GM18520 (cell line): ENCODE results near the gene SDHC.
"Not testable (repeated sequence)": the region's sequence is repeated elsewhere in the genome, so short reads cannot be mapped to it uniquely, and the experiment has no call there.

Experiments
- ATAC-seq: cut with Tn5 transposase; IDR thresholded peaks from one replicate; pipeline ENCODE4 v1.9.1; 2021; ENCODE audit not compliant: unreplicated experiment

The SDHC gene

DNA sequence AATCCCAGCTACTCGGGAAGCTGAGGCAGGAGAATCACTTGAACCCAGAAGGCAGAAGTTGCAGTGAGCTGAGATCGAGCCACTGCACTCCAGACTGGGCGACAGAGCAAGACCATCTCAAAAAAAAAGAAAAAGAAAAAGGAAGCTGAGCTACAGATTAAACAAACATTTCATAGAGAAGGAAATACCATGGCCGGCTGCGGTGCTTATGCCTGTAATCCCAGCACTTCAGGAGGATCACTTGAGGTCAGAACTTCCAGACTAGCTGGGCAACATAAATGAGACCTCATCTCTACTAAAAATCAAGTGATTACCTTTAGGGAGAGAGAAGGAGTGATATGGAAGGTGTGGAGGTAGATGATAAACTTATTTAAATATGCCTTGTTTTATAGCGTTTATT is 67.5 kb downstream of the SDHC start:
- ATAC-seq, result no peak

DNA sequence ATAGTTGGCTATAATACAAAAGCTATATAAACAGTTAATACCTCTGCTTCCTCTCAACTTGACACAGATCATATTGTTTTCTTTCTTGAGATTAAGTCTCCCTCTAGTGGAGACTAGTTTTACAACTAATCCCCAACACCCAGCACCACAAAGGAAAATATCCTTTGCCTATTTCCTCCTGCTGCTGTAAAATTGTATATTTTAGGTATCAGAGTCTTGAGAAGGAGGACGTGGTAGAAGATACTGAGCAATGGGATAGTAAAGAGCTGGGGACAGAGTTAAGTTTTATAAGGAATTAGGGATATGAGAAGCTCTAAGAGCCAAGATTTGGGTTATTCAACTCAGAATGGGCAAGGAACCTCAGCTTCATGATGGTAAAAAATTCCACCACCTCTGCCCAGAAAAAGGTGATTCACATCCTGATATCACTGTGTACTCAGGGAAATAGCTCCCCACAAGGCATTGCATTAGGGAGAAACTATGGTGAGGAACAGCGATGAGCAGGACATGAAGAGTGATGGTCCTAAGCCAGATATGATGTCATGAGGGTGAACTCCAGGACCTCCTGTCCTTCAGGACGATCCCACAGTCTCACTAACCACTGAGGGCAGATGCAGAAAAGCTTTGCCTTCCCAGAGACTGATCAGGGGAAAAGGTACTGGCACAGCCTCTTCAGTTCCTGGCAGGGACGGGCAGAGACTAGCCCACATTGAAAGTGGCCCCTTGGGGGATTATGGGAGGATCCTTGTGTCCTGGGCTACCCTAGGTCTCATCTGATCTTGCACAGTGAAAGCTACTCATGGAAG is 68.2 kb downstream of the SDHC start:
- no peak for ATAC-seq

DNA sequence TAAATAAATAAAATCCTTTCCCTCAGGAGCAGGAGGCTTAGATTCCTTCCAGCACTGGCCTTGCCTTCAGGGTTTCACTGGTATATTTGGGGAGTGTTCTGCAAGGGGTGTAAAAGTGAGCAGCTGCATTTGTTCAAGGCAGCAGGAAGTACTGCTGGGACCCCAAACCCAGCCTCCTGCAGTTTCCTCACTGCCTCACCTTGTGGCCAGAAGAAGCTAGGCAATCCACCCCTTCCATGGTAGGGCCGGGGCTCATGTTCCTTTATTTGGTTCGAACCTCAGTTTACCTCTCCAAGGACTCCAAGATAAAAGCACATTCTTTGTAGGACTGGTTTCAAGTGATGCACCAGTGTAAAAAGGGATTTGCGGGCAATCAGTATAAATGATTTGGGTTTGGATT is 74.5 kb downstream of the SDHC start:
- no peak for ATAC-seq

DNA sequence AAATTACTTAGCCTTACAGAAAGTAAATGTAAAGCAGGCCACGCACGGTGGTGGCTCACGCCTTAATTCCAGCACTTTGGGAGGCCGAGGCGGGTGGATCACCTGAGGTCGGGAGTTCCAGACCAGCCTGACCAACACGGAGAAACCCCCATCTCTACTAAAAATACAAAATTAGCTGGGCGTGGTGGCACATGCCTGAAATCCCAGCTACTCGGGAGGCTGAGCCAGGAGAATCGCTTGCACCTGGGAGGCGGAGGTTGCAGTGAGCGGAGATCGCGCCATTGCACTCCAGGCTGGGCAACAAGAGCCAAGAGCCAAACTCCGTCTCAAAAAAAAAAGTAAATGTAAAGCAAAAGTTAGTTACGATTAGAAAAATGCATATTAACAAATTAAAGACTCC is 75.0 kb downstream of the SDHC start:
- not testable (repeated sequence) for ATAC-seq

DNA sequence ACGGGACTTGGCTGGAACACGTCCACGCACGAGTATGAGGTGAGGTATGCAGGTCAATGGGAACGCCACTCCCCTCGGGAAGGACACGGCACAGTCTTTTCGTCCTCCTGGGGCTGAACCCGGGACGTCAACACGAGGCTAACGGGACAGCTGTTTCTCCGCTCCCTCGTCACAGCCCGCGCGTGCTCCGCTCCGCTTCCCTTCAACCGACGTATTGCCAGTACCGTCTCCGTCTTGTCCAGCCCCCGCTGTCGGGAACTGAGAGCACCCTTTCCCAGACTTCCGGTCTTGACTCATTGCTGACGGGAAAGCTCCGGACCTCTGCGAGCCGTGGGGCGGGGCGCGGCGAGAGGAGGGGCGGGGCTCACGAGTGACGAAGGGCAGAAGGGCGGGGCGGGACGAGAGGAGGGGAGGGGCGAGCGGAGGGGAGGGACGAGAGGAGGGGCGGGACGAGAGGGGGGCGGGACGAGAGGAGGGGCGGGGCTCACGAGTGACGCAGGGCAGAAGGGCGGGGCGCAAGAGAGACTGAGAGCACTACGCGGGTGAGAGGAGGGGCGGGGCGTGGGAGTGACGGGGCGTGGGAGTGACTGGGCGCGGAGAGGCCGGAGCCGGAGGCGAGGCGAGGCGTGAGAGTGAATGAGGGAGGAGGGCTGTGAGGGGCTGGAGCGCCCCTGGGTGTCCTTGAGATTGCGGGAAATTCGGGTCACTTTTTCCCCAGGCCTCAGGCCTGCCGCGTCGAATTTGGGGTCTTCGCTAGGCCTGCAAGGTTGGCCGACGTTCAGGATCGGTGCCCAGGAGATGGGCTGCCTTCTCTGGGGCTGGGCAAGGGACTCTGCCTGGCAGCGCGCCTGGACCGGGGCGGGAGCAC is 75.7 kb downstream of the SDHC start:
- peak; percentile 60 for ATAC-seq

DNA sequence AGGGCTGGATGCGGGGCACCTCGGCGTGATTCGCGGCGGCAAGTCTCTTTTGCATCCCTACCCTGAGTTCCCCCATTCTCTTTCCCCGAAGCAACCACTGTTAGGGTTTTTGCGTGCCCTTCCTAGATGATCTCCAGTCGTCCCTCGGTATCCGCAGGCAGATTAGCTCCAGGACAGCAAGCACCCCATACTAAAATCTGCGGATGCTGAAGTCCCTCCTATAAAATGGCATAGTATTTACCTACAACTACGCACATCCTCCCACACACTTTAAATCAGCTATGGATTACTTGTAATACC is 76.3 kb downstream of the SDHC start:
- ATAC-seq, result no peak

DNA sequence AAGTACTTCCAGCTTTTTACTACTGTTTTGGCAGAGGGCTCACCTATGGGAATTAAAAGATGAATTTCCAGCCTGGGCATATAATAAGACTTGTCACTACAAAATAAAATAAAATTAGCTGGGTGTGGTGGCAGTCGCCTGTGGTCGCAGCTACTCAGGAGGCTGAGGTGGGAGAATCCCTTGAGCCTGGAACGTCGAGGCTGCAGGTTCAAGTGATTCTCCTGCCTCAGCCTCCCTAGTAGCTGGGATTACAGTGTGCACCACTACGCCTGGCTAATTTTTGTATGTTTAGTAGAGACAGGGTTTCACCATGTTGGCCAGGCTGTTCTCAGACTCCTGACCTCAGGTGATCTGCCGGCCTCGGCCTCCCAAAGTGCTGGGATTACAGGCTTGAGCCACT is 77.0 kb downstream of the SDHC start:
- not testable (repeated sequence) for ATAC-seq

DNA sequence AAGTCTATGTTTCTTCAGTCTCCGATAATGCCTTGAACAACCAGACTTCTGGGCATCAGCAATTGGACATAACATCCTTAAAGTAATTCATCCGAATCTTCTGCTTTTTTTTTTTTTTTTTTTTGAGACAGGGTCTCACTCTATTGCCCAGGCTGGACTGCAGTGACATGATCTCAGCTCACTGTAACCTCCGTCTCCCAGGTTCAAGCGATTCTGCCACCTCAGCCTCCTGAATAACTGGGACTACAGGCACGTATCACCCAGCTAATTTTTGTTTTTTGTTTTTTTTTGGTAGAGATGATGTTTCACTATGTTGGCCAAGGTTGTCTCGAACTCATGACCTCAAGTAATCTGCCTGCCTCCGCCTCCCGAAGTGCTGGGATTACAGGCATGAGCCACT is 77.4 kb downstream of the SDHC start:
- no peak for ATAC-seq

DNA sequence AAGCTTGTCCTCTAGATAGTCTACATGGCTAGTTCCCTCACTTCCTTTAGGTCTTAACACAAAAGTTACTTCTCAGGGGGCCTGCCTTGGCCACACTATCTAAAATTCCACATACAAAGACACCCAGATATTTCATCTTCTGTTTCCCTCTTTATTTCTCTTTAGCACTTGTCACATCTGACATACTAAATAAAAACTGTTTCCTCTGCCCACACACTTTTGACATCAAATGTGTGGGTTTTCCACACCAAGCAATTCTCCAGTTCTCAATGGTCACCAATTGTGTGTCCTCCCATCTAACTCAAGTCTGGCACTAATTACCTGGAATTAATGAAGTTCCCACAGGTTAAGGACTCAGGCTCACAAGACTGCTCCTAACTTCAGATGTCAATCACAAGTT is 79.0 kb downstream of the SDHC start:
- no peak for ATAC-seq

DNA sequence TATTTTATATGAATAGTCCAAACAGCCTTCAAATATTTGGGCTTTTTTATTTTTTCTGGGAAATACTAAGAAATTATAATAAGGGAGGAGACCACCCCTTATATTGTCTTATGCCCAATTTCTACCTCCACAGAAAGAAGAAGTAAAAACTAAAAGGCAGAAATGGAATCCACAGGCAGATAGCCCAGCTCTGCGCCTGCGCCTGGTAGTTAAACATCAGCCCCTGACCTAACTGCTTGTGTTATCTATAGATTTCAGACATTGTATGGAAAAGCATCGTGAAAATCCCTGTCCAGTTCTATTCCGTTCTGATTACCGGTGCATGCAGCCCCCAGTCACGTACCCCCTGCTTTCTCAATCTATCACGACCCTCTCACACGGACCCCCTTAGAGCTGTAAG is 82.9 kb downstream of the SDHC start:
- not testable (repeated sequence) for ATAC-seq

DNA sequence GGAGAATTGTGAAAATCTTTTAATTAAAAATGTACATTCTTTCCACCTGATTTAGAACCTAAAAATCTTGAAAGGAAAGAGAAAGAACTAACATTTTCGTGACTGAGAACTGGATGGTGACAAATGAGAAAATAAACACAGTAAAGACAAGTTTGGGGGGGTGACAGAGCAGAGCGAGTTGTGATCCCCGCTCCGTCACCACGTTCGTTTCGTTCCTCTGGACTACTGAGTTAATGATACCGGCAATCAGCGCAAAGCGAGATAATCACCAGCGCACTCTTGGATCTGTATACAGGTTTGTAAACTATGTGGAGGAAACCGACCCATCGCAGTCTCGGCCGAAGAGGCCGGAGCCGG is 84.7 kb downstream of the SDHC start:
- ATAC-seq, result no peak

DNA sequence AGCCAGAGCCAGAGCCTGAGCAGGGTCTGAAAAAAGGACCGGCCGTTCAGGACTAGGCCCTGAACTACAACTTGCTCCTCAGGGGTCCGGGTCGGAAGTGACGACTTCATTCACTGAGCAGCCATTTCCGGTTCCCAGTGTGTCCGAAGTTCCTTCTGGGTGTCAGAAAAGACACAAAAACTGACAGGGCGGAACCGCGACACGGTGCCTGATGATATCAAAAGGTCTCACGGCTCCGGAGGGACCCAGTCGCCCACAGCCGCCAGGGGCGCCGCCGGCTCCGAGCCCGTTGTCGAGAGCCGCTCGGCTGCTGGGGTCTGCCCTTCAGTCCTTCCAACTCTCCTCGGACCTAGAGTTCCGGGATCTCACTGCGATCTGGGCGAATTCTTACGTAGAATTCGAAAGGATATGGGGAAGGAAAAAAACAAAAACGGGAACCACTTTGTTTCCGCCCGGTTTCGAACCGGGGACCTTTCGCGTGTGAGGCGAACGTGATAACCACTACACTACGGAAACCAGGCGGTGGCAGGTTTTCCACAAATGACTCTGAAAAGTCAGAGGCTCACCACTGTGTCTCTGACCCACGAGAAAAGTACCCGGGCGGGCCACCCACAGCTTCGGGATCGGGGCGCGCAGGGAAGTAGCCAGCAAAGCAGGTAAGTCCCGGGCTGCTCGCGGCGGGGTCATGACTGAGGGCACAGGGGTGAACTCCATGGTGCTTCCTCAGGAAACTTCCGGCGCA is 85.2 kb downstream of the SDHC start:
- peak; percentile 64 for ATAC-seq

DNA sequence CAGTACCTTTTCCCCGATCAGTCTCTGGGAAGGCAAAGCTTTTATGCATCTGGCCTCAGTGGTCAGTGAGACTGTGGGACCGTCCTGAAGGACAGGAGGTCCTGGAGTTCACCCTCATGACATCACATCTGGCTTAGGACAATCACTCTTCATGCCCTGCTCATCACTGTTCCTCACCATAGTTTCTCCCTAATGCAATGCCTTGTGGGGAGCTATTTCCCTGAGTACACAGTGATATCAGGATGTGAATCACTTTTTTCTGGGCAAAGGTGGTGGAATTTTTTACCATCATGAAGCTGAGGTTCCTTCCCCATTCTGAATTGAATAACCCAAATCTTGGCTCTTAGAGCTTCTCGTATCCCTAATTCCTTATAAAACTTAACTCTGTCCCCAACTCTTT is 88.3 kb downstream of the SDHC start:
- no peak for ATAC-seq

DNA sequence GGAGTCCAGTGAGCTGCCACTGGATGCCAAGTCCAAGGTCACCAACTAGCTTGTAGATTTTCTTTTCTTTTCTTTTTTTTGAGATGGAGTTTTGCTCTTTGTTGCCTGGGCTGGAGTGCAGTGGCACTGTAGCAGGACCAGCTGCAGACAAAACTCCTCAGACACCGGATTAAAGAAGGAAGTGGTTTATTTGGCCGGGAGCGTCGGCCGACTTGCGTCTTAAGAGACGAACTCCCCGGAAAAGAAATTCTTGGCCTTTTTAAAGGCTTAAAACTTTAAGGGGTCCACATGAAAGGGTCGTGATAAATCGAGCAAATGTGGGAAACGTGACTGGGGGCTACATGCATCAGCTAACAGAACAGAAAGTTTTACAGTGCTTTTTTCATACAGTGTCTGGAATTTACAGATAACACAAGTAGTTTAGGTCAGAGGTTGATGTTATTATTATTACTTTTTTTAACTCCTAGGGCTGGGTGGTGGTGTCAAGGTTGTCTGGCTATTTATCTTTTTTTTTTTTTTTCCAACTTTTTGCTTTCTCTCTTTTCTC is 89.9 kb downstream of the SDHC start:
- no peak for ATAC-seq

DNA sequence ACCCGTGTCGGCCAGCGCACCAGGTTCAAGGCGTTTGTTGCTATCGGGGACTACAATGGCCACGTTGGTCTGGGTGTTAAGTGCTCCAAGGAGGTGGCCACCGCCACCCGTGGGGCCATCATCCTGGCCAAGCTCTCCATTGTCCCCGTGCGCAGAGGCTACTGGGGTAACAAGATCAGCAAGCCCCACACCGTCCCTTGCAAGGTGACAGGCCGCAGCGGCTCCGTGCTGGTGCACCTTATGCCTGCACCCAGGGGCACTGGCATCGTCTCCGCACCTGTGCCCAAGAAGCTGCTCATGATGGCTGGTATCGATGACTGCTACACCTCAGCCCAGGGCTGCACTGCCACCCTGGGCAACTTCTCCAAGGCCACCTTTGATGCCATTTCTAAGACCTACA is 92.4 kb downstream of the SDHC start:
- not testable (repeated sequence) for ATAC-seq

DNA sequence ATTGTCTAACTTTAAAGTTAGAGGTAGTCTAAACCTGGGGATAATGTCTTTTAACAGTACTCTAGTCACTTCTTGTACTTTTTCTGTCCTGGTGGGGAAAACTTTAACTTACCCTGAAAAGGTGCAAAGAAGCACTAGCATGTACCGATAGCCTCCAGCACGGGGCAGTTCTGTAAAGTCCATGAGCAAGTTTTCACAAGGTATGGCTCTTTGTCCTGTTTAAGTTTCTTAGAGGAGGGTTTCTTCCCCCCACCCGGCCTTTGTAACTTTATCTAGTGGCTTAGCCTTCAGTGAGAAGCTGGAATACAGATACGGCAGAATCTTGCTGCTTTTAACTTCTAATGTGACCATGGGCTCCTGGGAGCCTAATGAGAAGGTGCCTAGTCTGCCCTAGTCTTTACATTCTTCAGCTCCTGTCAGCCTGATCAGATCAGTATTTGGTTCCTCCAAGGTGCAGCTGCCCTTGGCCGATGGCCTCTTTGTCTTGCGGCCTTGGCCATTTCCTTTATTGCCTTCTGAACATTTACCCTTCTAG is 93.3 kb downstream of the SDHC start:
- no peak for ATAC-seq

DNA sequence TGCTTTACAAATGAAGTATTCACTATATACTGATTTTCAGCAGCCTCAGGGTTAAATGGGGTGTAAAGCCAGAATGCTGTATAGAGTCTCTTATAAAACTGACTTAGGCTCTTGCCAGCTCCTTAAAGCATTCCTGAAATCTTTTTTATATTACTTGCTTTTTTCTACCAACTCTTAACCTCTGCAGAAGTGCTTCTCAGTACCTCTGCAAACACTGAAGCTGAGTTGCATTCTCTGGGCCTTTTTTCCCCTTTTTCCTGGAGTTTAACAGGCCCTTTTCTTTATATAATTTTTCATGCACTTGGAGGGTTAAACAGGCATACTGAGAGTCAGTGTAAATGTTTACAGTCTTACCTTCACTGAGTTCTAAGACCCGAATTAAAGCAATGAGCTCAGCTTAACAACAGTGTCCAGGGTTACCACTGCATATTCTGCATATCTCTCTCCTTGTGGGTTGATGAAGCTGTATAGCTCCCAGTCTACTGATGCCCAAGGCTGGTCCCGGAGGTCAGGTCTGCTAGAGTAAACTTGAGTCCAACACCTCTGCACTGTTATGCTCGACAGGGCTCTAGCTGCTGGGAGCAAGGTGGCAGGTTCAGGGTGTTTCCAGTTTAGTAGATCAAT is 94.4 kb downstream of the SDHC start:
- no peak for ATAC-seq

DNA sequence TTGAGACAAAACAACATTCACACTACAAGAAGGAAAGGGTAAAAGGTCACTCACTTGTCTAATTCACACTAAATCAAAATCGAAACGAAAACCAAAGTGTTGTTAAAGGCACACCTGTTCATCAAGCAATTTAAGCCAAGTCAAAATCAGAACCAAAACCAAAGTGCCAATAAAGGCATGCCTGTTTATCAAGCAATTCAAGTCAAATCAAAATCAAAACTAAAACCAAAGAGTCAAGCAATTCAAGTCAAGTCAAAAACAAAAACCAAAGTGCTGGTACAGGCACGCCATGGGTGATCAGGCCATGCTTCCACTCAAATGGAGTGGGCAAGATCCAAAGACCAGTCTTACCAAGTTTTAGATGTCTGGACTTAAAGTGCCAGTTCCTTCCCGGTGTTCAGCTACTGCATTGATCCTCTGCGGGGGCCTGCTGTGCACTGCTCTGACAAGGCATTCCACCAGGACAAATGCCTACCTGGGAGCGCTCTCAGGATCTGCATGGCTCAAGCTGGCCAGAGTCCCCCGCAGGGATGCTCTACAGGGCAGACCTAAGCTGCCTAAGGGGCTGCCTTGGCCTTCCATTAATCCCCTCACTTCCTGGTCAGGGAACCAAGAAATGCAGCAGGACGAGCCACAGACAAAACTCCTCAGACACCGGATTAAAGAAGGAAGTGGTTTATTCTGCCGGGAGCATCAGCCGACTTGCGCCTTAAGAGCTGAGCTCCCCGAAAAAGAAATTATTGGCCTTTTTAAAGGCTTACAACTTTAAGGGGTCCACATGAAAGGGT is 95.9 kb downstream of the SDHC start:
- ATAC-seq, result peak; percentile 64

DNA sequence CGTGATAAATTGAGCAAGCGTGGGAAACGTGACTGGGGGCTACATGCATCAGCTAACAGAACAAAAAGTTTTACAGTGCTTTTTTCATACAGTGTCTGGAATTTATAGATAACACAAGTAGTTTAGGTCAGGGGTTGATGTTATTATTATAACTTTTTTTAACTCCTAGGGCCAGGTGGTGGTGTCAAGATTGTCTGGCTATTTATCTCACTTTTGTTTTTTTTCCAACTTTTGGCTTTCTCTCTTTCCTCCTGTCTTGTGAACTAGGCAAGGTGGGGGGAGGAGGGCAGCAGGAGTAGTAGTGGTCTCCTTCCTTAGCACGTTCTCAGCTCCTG is 96.4 kb downstream of the SDHC start:
- not testable (repeated sequence) for ATAC-seq
